GM23338 (cell line): ENCODE results near the gene CRX. TPM values are rescaled to one million over a fixed set of nuclear protein-coding genes. Genes with fewer than 3 reads are reported as not detected.

Experiments used
- ATAC-seq: fragments of 200-7000 bp; cut with Tn5 transposase; 3 replicates; pipeline ENCODE4 v1.9.1; 2020
- DNase-seq: peaks from one replicate; pipeline ENCODE4 v3.0.0-alpha.2; 2015; ENCODE audit warnings: low spot score
- H2AFZ ChIP-seq: fragments of 200-600 bp; sonication (generic); 2 replicates; pipeline ENCODE4 v1.8.0; 2016; ENCODE audit warnings: antibody characterized with exemption, mild to moderate bottlenecking, moderate library complexity
- H3F3A ChIP-seq: fragments of 200-600 bp; sonication (generic); replicated peaks from 2 replicates; pipeline ENCODE4 v1.8.0; 2017; ENCODE audit warnings: antibody characterized with exemption, mixed run types, low read depth
- H3K27ac ChIP-seq: fragments of 200-600 bp; sonication (generic); 2 replicates; pipeline ENCODE4 v1.6.1; 2016; ENCODE audit warnings: low read depth
- H3K27me3 ChIP-seq: fragments of 200-600 bp; sonication (generic); 2 replicates; pipeline ENCODE4 v1.8.0; 2016; ENCODE audit warnings: mild to moderate bottlenecking, mixed run types, moderate library complexity; ENCODE audit not compliant: insufficient read depth
- H3K36me3 ChIP-seq: fragments of 200-600 bp; sonication (generic); 2 replicates; pipeline ENCODE4 v1.8.0; 2016; ENCODE audit warnings: mild to moderate bottlenecking; ENCODE audit not compliant: insufficient read depth
- H3K4me1 ChIP-seq: fragments of 200-600 bp; sonication (generic); 2 replicates; pipeline ENCODE4 v1.8.0; 2016; ENCODE audit warnings: mild to moderate bottlenecking, moderate library complexity; ENCODE audit not compliant: insufficient read depth
- H3K4me2 ChIP-seq: fragments of 200-600 bp; sonication (generic); 2 replicates; pipeline ENCODE4 v1.7.1; 2017; ENCODE audit warnings: mixed run types
- H3K4me3 ChIP-seq: fragments of 200-600 bp; sonication (generic); 2 replicates; pipeline ENCODE4 v1.6.1; 2016; ENCODE audit warnings: mixed run types
- H3K79me2 ChIP-seq: fragments of 200-600 bp; sonication (generic); replicated peaks from 2 replicates; pipeline ENCODE4 v1.8.0; 2017; ENCODE audit warnings: mild to moderate bottlenecking; ENCODE audit not compliant: insufficient read depth
- H3K9me2 ChIP-seq: fragments of 200-600 bp; sonication (generic); 2 replicates; pipeline ENCODE4 v1.8.0; 2017; ENCODE audit not compliant: insufficient read depth
- H4K20me1 ChIP-seq: fragments of 200-600 bp; sonication (generic); replicated peaks from 2 replicates; pipeline ENCODE4 v1.8.0; 2017; ENCODE audit warnings: mild to moderate bottlenecking; ENCODE audit not compliant: insufficient read depth
- H3K27ac Mint-ChIP-seq: 2 replicates; pipeline ENCODE4 v1.8.0; 2020; ENCODE audit warnings: inconsistent platforms, mild to moderate bottlenecking, moderate library complexity, mixed read lengths
- H3K27me3 Mint-ChIP-seq: 3 replicates; pipeline ENCODE4 v1.8.0; 2022; ENCODE audit warnings: low read depth, mild to moderate bottlenecking, moderate library complexity, mixed read lengths, inconsistent platforms; ENCODE audit not compliant: insufficient read depth, poor library complexity
- H3K36me3 Mint-ChIP-seq: 3 replicates; pipeline ENCODE4 v1.8.0; 2021; ENCODE audit warnings: low read depth, mild to moderate bottlenecking, inconsistent platforms, moderate library complexity, mixed read lengths
- H3K4me1 Mint-ChIP-seq: 3 replicates; pipeline ENCODE4 v1.8.0; 2020; ENCODE audit warnings: mild to moderate bottlenecking, inconsistent platforms, mixed read lengths
- H3K4me3 Mint-ChIP-seq: 3 replicates; pipeline ENCODE4 v1.8.0; 2021; ENCODE audit warnings: moderate library complexity, mild to moderate bottlenecking, inconsistent platforms, mixed read lengths
- H3K9me3 Mint-ChIP-seq: 3 replicates; pipeline ENCODE4 v1.8.0; 2020; ENCODE audit warnings: moderate library complexity, mild to moderate bottlenecking, inconsistent platforms, mixed read lengths
- CREB1 ChIP-seq: fragments of 250-450 bp; sonication (Bioruptor Pico); IDR thresholded peaks from 2 replicates; pipeline ENCODE4 v1.5.0; 2020; ENCODE audit warnings: low read depth, mild to moderate bottlenecking, moderate library complexity
- EZH2 ChIP-seq: fragments of 200-600 bp; sonication (generic); IDR thresholded peaks from one replicate; pipeline ENCODE4 v1.8.0; 2017; ENCODE audit warnings: antibody characterized with exemption, mild to moderate bottlenecking, low read depth; ENCODE audit not compliant: unreplicated experiment
- JUNB ChIP-seq: IDR thresholded peaks from one replicate; pipeline ENCODE4 v1.6.1; 2016; ENCODE audit warnings: antibody characterized with exemption; ENCODE audit not compliant: unreplicated experiment
- NANOG ChIP-seq: IDR thresholded peaks from 2 replicates; pipeline ENCODE4 v1.6.1; 2016; ENCODE audit warnings: antibody characterized with exemption, borderline replicate concordance
- POLR2AphosphoS5 ChIP-seq: IDR thresholded peaks from 2 replicates; pipeline ENCODE4 v1.6.1; 2016; ENCODE audit warnings: antibody characterized with exemption, low read depth
- STAT1 ChIP-seq: IDR thresholded peaks from one replicate; pipeline ENCODE4 v1.6.1; 2016; ENCODE audit warnings: antibody characterized with exemption; ENCODE audit not compliant: unreplicated experiment
- ZNF331 ChIP-seq: fragments of 250-450 bp; sonication (Bioruptor Pico); IDR thresholded peaks from 2 replicates; pipeline ENCODE4 v1.5.0; 2020; ENCODE audit warnings: low read depth, mild to moderate bottlenecking, moderate library complexity
- polyA plus RNA-seq: library from polyadenylated mRNA; unstranded; fragments of >200 nt; fragmentation: Nextera tagmentation; extraction: Ambion mirVana; gene quantifications from 2 replicates; pipeline ENCODE4 v1.2.1, GENCODE V29; 2016
- total RNA-seq: library from RNA; depleted of rRNA; stranded (reverse); fragments of >200 nt; shearing (Covaris generic); gene quantifications from 2 replicates; pipeline ENCODE4 v1.2.3, GENCODE V29; 2014
- TF ChIP-seq, protein P1 (sequence below), 2 experiments: fragments of 200-600 bp in 1 of 2; sonication (generic) in 1 of 2; conservative IDR thresholded peaks; 2 replicates each; pipeline versions ENCODE4 v1.5.1 to v1.6.1; 2016 to 2017; ENCODE audit warnings: antibody characterized with exemption in 2 of 2, low read depth in 2 of 2, mild to moderate bottlenecking in 2 of 2, moderate library complexity in 1 of 2
- TF ChIP-seq, protein P2 (sequence below): fragments of 250-450 bp; sonication (Bioruptor Pico); IDR thresholded peaks from 2 replicates; pipeline ENCODE4 v1.5.0; 2020; ENCODE audit warnings: mild to moderate bottlenecking, moderate library complexity
- TF ChIP-seq, protein P3 (sequence below): IDR thresholded peaks from 2 replicates; pipeline ENCODE4 v1.6.1; 2016; ENCODE audit warnings: antibody characterized with exemption

Gene CRX
- total and polyA plus RNA-seq, 2 experiments from 2014 or later = 0.15 TPM; not detected in 1

- TF ChIP-seq ZNF331 (CRISPR knock-in tag) = no peak
These were observed 5.1 kb downstream of the CRX start (continued) for GRCh38 chr19:47826800-47827199.

DNA sequence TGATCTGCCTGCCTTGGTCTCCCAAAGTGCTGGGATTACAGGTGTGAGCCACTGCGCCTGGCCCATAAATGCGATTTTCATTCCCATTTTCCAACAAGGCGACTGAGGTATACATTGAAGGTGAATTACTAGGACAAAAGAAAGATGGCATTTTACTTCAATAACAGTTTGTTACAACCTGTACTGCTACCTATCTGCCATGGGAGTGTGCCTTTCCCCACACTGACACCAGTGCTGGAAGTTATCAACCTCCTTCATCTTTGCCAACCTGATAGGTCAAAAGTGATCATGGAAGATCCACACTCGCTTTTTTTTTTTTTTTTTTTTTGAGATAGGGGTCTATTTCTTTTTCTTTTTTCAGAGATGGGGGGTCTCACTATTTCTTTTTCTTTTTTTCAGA, 11.0 kb downstream of the CRX start:
- Histone ChIP-seq H3K27ac (no peak overlapping the region), H4K20me1 (no peaks in the 10 kb centered on the region), H3K4me1 (no peaks in the 10 kb centered on the region; the same call in 1 of the 2 replicates), H3K9me2 (no peaks in the 10 kb centered on the region; the same call in 1 of the 2 replicates), H3K27me3 (no peaks in the 10 kb centered on the region), H2AFZ (no peak overlapping the region), H3F3A (peaks cover 4% of the 10 kb centered on the region; the same call in 1 of the 2 replicates), H3K36me3 (no peaks in the 10 kb centered on the region), H3K4me2 (no peak overlapping the region), H3K4me3 (no peak overlapping the region), H3K79me2 (no peaks in the 10 kb centered on the region)
- TF ChIP-seq STAT1 = no peak
- TF ChIP-seq, protein P1, sequence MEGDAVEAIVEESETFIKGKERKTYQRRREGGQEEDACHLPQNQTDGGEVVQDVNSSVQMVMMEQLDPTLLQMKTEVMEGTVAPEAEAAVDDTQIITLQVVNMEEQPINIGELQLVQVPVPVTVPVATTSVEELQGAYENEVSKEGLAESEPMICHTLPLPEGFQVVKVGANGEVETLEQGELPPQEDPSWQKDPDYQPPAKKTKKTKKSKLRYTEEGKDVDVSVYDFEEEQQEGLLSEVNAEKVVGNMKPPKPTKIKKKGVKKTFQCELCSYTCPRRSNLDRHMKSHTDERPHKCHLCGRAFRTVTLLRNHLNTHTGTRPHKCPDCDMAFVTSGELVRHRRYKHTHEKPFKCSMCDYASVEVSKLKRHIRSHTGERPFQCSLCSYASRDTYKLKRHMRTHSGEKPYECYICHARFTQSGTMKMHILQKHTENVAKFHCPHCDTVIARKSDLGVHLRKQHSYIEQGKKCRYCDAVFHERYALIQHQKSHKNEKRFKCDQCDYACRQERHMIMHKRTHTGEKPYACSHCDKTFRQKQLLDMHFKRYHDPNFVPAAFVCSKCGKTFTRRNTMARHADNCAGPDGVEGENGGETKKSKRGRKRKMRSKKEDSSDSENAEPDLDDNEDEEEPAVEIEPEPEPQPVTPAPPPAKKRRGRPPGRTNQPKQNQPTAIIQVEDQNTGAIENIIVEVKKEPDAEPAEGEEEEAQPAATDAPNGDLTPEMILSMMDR (conservative IDR thresholded peaks at IDR 0.05; ENCODE audit: low read depth in 2 of 2) = peak; percentile 33 to 66; a peak in 3 of 4 replicates
- Mint-ChIP-seq H3K9me3 (no peaks in the 10 kb centered on the region), H3K4me3 (no peak overlapping the region), H3K36me3 (no peaks in the 10 kb centered on the region), H3K4me1 (peaks cover 9% of the 10 kb centered on the region), H3K27ac (no peak overlapping the region), H3K27me3 (peaks cover 8% of the 10 kb centered on the region)
- DNase-seq (no peak), ATAC-seq (peak; percentile 66)

GRCh38 chr19:47836038-47836437, 14.3 kb downstream of the CRX start:
- H3F3A ChIP-seq = peaks cover 10% of the 10 kb centered on the region
- H3K4me3 ChIP-seq = no peak overlapping the region
- no peaks in the 10 kb centered on the region for H3K36me3 ChIP-seq
- H3K4me2 ChIP-seq = no peak overlapping the region
- H2AFZ ChIP-seq = peak overlapping the region; percentile 76; the same call in 1 of the 2 replicates
- H3K9me2 ChIP-seq = no peaks in the 10 kb centered on the region; the same call in 1 of the 2 replicates
- peaks cover 7% of the 10 kb centered on the region for H3K4me1 Mint-ChIP-seq
- H3K27me3 ChIP-seq = no peaks in the 10 kb centered on the region
- H3K9me3 Mint-ChIP-seq = no peaks in the 10 kb centered on the region
- no peak overlapping the region for H3K4me3 Mint-ChIP-seq
- no peaks in the 10 kb centered on the region for H3K79me2 ChIP-seq
- peak overlapping the region; percentile 59; the same call in 1 of the 2 replicates for H3K27ac ChIP-seq
- peaks cover 4% of the 10 kb centered on the region for H3K4me1 ChIP-seq
- H3K27me3 Mint-ChIP-seq = peaks cover 7% of the 10 kb centered on the region
- no peak for ATAC-seq
- no peak for DNase-seq
- H3K36me3 Mint-ChIP-seq = no peaks in the 10 kb centered on the region
- no peaks in the 10 kb centered on the region for H4K20me1 ChIP-seq
- H3K27ac Mint-ChIP-seq = no peak overlapping the region
- TF ChIP-seq, protein P2, sequence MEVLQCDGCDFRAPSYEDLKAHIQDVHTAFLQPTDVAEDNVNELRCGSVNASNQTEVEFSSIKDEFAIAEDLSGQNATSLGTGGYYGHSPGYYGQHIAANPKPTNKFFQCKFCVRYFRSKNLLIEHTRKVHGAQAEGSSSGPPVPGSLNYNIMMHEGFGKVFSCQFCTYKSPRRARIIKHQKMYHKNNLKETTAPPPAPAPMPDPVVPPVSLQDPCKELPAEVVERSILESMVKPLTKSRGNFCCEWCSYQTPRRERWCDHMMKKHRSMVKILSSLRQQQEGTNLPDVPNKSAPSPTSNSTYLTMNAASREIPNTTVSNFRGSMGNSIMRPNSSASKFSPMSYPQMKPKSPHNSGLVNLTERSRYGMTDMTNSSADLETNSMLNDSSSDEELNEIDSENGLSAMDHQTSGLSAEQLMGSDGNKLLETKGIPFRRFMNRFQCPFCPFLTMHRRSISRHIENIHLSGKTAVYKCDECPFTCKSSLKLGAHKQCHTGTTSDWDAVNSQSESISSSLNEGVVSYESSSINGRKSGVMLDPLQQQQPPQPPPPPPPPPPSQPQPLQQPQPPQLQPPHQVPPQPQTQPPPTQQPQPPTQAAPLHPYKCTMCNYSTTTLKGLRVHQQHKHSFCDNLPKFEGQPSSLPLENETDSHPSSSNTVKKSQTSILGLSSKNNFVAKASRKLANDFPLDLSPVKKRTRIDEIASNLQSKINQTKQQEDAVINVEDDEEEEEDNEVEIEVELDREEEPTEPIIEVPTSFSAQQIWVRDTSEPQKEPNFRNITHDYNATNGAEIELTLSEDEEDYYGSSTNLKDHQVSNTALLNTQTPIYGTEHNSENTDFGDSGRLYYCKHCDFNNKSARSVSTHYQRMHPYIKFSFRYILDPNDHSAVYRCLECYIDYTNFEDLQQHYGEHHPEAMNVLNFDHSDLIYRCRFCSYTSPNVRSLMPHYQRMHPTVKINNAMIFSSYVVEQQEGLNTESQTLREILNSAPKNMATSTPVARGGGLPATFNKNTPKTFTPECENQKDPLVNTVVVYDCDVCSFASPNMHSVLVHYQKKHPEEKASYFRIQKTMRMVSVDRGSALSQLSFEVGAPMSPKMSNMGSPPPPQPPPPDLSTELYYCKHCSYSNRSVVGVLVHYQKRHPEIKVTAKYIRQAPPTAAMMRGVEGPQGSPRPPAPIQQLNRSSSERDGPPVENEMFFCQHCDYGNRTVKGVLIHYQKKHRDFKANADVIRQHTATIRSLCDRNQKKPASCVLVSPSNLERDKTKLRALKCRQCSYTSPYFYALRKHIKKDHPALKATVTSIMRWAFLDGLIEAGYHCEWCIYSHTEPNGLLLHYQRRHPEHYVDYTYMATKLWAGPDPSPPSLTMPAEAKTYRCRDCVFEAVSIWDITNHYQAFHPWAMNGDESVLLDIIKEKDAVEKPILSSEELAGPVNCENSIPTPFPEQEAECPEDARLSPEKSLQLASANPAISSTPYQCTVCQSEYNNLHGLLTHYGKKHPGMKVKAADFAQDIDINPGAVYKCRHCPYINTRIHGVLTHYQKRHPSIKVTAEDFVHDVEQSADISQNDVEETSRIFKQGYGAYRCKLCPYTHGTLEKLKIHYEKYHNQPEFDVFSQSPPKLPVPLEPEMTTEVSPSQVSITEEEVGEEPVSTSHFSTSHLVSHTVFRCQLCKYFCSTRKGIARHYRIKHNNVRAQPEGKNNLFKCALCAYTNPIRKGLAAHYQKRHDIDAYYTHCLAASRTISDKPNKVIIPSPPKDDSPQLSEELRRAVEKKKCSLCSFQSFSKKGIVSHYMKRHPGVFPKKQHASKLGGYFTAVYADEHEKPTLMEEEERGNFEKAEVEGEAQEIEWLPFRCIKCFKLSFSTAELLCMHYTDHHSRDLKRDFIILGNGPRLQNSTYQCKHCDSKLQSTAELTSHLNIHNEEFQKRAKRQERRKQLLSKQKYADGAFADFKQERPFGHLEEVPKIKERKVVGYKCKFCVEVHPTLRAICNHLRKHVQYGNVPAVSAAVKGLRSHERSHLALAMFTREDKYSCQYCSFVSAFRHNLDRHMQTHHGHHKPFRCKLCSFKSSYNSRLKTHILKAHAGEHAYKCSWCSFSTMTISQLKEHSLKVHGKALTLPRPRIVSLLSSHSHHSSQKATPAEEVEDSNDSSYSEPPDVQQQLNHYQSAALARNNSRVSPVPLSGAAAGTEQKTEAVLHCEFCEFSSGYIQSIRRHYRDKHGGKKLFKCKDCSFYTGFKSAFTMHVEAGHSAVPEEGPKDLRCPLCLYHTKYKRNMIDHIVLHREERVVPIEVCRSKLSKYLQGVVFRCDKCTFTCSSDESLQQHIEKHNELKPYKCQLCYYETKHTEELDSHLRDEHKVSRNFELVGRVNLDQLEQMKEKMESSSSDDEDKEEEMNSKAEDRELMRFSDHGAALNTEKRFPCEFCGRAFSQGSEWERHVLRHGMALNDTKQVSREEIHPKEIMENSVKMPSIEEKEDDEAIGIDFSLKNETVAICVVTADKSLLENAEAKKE (CRISPR knock-in tag) = no peak
- TF ChIP-seq NANOG (no peak), EZH2 (no peak), CREB1 (CRISPR knock-in tag) (no peak), POLR2AphosphoS5 (no peak), JUNB (no peak), STAT1 (no peak), ZNF331 (CRISPR knock-in tag) (no peak)
- TF ChIP-seq, protein P3, sequence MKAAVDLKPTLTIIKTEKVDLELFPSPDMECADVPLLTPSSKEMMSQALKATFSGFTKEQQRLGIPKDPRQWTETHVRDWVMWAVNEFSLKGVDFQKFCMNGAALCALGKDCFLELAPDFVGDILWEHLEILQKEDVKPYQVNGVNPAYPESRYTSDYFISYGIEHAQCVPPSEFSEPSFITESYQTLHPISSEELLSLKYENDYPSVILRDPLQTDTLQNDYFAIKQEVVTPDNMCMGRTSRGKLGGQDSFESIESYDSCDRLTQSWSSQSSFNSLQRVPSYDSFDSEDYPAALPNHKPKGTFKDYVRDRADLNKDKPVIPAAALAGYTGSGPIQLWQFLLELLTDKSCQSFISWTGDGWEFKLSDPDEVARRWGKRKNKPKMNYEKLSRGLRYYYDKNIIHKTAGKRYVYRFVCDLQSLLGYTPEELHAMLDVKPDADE = no peak
